K562 (cell line): ENCODE measurements around the gene SLC1A4. TPM values are rescaled to one million over a fixed set of nuclear protein-coding genes. Genes with fewer than 3 reads are reported as not detected.
A peak's percentile ranks its signal among the peaks of the same experiment; 100 is the strongest.

Experiments
- BCOR ChIP-seq: fragments of 450-650 bp; IDR thresholded peaks from 2 replicates; pipeline ENCODE4 v1.6.1; 2016
- BMI1 ChIP-seq: fragments of 150-350 bp; IDR thresholded peaks from 2 replicates; pipeline ENCODE4 v1.6.1; 2014; ENCODE audit warnings: low read length
- CCNT2 ChIP-seq: IDR thresholded peaks from 2 replicates; pipeline ENCODE4 v1.6.1; 2011; ENCODE audit warnings: borderline replicate concordance, low read depth, mild to moderate bottlenecking, moderate library complexity, mixed read lengths, low read length; ENCODE audit not compliant: insufficient read length; ENCODE audit errors: extremely low read depth
- CEBPG ChIP-seq, 3 experiments: fragments of 200-800 bp in 1 of 3; sonication (Bioruptor generic) in 1 of 3; sonication (generic) in 1 of 3; formaldehyde crosslinking in 1 of 3; IDR thresholded peaks in 2 of 3; conservative IDR thresholded peaks in 1 of 3; 2 replicates each; pipeline versions ENCODE4 v1.6.1 to v1.8.0; 2016 to 2022; ENCODE audit warnings: missing compliant biosample characterization in 2 of 3, missing genetic modification characterization in 2 of 3, mild to moderate bottlenecking in 1 of 3, missing genetic modification reagents in 1 of 3
- RFX7 ChIP-seq: fragments of 250-450 bp; sonication (Bioruptor Pico); IDR thresholded peaks from 2 replicates; pipeline ENCODE4 v1.5.1; 2021; ENCODE audit warnings: mild to moderate bottlenecking
- SMARCE1 ChIP-seq: fragments of 450-650 bp; IDR thresholded peaks from 2 replicates; pipeline ENCODE4 v1.7.1; 2016; ENCODE audit warnings: mild to moderate bottlenecking
- SREBF1 ChIP-seq: fragments of 150-350 bp; IDR thresholded peaks from 2 replicates; pipeline ENCODE4 v1.6.1; 2014; ENCODE audit warnings: antibody characterized with exemption, low read depth, low read length, borderline replicate concordance
- SUPT5H ChIP-seq: fragments of 450-650 bp; IDR thresholded peaks from 2 replicates; pipeline ENCODE4 v1.6.1; 2016
- ZNF584 ChIP-seq: fragments of 200-800 bp; sonication (Bioruptor generic); IDR thresholded peaks from 2 replicates; pipeline ENCODE4 v1.6.1; 2016; ENCODE audit warnings: low read depth, mild to moderate bottlenecking, missing genetic modification characterization, missing compliant biosample characterization
- polyA plus RNA-seq, 8 experiments: library from polyadenylated mRNA; depleted of rRNA in 4 of 8; stranded (reverse) in 5 of 8; unstranded in 3 of 8; fragments of >200 nt; fragmentation: Nextera tagmentation in 2 of 8; fragmentation: Illumina TruSeq in 1 of 8; extraction: Ambion mirVana in 2 of 8; extraction: Trizol in 1 of 8; gene quantifications; 2 replicates each; pipeline versions ENCODE4 v1.2.1 to v1.2.3, GENCODE V29; 2011 to 2014; ENCODE audit warnings: inconsistent platforms in 1 of 8, missing spikeins in 1 of 8
- total RNA-seq, 7 experiments: library from RNA; depleted of rRNA in 6 of 7; stranded (reverse); fragments of >200 nt in 6 of 7; fragmentation: Illumina TruSeq in 2 of 7; extraction: Trizol in 2 of 7; gene quantifications; 2 replicates each; pipeline versions ENCODE4 v1.2.1 to v1.2.3, GENCODE V29; 2011 to 2021; ENCODE audit warnings: low replicate concordance in 1 of 7
- TF ChIP-seq, protein P1 (sequence below): fragments of 450-650 bp; IDR thresholded peaks from 2 replicates; pipeline ENCODE4 v1.6.1; 2016; ENCODE audit warnings: mild to moderate bottlenecking, moderate library complexity
- TF ChIP-seq, protein P2 (sequence below): sonication (generic); formaldehyde crosslinking; IDR thresholded peaks from 2 replicates; pipeline ENCODE4 v1.4.0; 2020; ENCODE audit warnings: mild to moderate bottlenecking, missing genetic modification reagents
- TF ChIP-seq, protein P3 (sequence below): fragments of 450-650 bp; formaldehyde crosslinking; IDR thresholded peaks from 2 replicates; pipeline ENCODE4 v1.4.0; 2022; ENCODE audit warnings: mild to moderate bottlenecking, moderate library complexity

SLC1A4 gene
- total and polyA plus RNA-seq, 9 of the 15 experiments (the other 6 are each of a cell fraction or from before 2014, with no cell fraction given) = 4.4 to 24.0 (median 10.9) TPM

DNA sequence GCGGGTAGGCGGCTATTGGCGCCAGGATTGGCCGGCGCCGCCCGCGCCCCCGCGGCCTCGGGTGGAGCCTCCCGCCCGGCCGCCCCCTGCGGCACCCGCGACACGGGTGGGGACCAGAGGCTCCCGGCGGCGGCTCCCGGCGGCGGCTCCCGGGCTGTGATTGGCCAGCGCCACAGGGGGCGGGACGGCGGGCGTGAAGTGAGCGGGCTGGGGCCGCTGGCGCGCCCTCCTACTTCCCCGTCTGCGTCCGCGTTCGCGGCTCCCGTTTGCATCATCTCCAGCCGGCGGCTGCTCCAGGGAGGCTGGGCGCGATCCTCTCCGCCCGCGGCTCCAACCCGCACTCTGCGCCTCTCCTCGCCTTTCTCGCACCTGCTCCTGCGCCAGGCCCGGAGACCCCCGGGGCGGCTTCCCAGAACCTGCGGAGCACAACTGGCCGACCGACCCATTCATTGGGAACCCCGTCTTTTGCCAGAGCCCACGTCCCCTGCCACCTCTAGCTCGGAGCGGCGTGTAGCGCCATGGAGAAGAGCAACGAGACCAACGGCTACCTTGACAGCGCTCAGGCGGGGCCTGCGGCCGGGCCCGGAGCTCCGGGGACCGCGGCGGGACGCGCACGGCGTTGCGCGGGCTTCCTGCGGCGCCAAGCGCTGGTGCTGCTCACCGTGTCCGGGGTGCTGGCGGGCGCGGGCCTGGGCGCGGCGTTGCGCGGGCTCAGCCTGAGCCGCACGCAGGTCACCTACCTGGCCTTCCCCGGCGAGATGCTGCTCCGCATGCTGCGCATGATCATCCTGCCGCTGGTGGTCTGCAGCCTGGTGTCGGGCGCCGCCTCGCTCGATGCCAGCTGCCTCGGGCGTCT lies at the start of gene SLC1A4 (continued):
- no peak for TF ChIP-seq RFX7 (CRISPR knock-in tag)
- TF ChIP-seq, protein P1, sequence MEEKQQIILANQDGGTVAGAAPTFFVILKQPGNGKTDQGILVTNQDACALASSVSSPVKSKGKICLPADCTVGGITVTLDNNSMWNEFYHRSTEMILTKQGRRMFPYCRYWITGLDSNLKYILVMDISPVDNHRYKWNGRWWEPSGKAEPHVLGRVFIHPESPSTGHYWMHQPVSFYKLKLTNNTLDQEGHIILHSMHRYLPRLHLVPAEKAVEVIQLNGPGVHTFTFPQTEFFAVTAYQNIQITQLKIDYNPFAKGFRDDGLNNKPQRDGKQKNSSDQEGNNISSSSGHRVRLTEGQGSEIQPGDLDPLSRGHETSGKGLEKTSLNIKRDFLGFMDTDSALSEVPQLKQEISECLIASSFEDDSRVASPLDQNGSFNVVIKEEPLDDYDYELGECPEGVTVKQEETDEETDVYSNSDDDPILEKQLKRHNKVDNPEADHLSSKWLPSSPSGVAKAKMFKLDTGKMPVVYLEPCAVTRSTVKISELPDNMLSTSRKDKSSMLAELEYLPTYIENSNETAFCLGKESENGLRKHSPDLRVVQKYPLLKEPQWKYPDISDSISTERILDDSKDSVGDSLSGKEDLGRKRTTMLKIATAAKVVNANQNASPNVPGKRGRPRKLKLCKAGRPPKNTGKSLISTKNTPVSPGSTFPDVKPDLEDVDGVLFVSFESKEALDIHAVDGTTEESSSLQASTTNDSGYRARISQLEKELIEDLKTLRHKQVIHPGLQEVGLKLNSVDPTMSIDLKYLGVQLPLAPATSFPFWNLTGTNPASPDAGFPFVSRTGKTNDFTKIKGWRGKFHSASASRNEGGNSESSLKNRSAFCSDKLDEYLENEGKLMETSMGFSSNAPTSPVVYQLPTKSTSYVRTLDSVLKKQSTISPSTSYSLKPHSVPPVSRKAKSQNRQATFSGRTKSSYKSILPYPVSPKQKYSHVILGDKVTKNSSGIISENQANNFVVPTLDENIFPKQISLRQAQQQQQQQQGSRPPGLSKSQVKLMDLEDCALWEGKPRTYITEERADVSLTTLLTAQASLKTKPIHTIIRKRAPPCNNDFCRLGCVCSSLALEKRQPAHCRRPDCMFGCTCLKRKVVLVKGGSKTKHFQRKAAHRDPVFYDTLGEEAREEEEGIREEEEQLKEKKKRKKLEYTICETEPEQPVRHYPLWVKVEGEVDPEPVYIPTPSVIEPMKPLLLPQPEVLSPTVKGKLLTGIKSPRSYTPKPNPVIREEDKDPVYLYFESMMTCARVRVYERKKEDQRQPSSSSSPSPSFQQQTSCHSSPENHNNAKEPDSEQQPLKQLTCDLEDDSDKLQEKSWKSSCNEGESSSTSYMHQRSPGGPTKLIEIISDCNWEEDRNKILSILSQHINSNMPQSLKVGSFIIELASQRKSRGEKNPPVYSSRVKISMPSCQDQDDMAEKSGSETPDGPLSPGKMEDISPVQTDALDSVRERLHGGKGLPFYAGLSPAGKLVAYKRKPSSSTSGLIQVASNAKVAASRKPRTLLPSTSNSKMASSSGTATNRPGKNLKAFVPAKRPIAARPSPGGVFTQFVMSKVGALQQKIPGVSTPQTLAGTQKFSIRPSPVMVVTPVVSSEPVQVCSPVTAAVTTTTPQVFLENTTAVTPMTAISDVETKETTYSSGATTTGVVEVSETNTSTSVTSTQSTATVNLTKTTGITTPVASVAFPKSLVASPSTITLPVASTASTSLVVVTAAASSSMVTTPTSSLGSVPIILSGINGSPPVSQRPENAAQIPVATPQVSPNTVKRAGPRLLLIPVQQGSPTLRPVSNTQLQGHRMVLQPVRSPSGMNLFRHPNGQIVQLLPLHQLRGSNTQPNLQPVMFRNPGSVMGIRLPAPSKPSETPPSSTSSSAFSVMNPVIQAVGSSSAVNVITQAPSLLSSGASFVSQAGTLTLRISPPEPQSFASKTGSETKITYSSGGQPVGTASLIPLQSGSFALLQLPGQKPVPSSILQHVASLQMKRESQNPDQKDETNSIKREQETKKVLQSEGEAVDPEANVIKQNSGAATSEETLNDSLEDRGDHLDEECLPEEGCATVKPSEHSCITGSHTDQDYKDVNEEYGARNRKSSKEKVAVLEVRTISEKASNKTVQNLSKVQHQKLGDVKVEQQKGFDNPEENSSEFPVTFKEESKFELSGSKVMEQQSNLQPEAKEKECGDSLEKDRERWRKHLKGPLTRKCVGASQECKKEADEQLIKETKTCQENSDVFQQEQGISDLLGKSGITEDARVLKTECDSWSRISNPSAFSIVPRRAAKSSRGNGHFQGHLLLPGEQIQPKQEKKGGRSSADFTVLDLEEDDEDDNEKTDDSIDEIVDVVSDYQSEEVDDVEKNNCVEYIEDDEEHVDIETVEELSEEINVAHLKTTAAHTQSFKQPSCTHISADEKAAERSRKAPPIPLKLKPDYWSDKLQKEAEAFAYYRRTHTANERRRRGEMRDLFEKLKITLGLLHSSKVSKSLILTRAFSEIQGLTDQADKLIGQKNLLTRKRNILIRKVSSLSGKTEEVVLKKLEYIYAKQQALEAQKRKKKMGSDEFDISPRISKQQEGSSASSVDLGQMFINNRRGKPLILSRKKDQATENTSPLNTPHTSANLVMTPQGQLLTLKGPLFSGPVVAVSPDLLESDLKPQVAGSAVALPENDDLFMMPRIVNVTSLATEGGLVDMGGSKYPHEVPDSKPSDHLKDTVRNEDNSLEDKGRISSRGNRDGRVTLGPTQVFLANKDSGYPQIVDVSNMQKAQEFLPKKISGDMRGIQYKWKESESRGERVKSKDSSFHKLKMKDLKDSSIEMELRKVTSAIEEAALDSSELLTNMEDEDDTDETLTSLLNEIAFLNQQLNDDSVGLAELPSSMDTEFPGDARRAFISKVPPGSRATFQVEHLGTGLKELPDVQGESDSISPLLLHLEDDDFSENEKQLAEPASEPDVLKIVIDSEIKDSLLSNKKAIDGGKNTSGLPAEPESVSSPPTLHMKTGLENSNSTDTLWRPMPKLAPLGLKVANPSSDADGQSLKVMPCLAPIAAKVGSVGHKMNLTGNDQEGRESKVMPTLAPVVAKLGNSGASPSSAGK = 0 out of 2 replicates have a peak, but pooled peaks have one; percentile 10
- no peak for TF ChIP-seq SMARCE1
- no peak for TF ChIP-seq SREBF1
- TF ChIP-seq BCOR = peak; percentile 58
- TF ChIP-seq CCNT2 = peak; percentile 77
- TF ChIP-seq CEBPG (CRISPR knock-in tag; IDR thresholded peaks at IDR 0.05) = peak; percentile 93
- peak; percentile 89 to 94 for TF ChIP-seq CEBPG (tag; conservative IDR thresholded peaks at IDR 0.05 in 1 of 2, IDR thresholded peaks at IDR 0.05 in 1 of 2)
- TF ChIP-seq, protein P2, sequence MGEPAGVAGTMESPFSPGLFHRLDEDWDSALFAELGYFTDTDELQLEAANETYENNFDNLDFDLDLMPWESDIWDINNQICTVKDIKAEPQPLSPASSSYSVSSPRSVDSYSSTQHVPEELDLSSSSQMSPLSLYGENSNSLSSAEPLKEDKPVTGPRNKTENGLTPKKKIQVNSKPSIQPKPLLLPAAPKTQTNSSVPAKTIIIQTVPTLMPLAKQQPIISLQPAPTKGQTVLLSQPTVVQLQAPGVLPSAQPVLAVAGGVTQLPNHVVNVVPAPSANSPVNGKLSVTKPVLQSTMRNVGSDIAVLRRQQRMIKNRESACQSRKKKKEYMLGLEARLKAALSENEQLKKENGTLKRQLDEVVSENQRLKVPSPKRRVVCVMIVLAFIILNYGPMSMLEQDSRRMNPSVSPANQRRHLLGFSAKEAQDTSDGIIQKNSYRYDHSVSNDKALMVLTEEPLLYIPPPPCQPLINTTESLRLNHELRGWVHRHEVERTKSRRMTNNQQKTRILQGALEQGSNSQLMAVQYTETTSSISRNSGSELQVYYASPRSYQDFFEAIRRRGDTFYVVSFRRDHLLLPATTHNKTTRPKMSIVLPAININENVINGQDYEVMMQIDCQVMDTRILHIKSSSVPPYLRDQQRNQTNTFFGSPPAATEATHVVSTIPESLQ (CRISPR knock-in tag) = no peak
- TF ChIP-seq SUPT5H = peak; percentile 73
- TF ChIP-seq BMI1 = no peak
- TF ChIP-seq, protein P3, sequence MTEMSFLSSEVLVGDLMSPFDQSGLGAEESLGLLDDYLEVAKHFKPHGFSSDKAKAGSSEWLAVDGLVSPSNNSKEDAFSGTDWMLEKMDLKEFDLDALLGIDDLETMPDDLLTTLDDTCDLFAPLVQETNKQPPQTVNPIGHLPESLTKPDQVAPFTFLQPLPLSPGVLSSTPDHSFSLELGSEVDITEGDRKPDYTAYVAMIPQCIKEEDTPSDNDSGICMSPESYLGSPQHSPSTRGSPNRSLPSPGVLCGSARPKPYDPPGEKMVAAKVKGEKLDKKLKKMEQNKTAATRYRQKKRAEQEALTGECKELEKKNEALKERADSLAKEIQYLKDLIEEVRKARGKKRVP (CRISPR knock-in tag) = peak; percentile 93
- TF ChIP-seq ZNF584 (CRISPR knock-in tag) = no peak
